PC-9 (cell line): ENCODE data around the gene DCTN1. TPM values are rescaled to one million over a fixed set of nuclear protein-coding genes. Genes with fewer than 3 reads are reported as not detected.
A peak's percentile ranks its signal among the peaks of the same experiment; 100 is the strongest.
"Not testable (repeated sequence)": the region's sequence is repeated elsewhere in the genome, so short reads cannot be mapped to it uniquely, and the experiment has no call there.

Experiments
- BruUV-seq: library from RNA; stranded (reverse); fragments of 400-500 nt; replicated peaks from 2 replicates; lab custom pipeline; 2021; lab: Mats Ljungman, UMichigan
- CTCF ChIA-PET: fragments of 300-600 bp; sonication (Branson Sonifier 250); formaldehyde crosslinking; loops from one replicate; lab custom pipeline; 2022; ENCODE audit warnings: antibody characterized with exemption; lab: Charles Lee
- POLR2A ChIA-PET: fragments of 300-600 bp; sonication (Branson Sonifier 250); formaldehyde crosslinking; loops from one replicate; lab custom pipeline; 2022; ENCODE audit warnings: antibody characterized with exemption; ENCODE audit not compliant: unreplicated experiment; lab: Charles Lee
- DNase-seq, 2 experiments: peaks; one replicate each; pipeline versions ENCODE4 v3.0.0 to v3.0.0-alpha.2; 2015 to 2022; ENCODE audit warnings: mixed read lengths in 1 of 2
- H2AFZ ChIP-seq: fragments of 200-600 bp; sonication (generic); 2 replicates; pipeline ENCODE4 v1.8.1; 2017; ENCODE audit warnings: antibody characterized with exemption
- H3F3A ChIP-seq: fragments of 200-600 bp; sonication (generic); 2 replicates; pipeline ENCODE4 v1.8.1; 2017; ENCODE audit warnings: antibody characterized with exemption, mild to moderate bottlenecking, low read depth; ENCODE audit not compliant: insufficient read depth
- H3K27ac ChIP-seq: fragments of 200-600 bp; sonication (generic); 2 replicates; pipeline ENCODE4 v1.6.1; 2016; ENCODE audit warnings: mixed run types
- H3K27me3 ChIP-seq: fragments of 200-600 bp; sonication (generic); 2 replicates; pipeline ENCODE4 v1.6.1; 2016; ENCODE audit warnings: low read depth, mixed run types; ENCODE audit not compliant: insufficient read depth
- H3K36me3 ChIP-seq: fragments of 200-600 bp; sonication (generic); 2 replicates; pipeline ENCODE4 v1.6.1; 2016; ENCODE audit warnings: low read depth, mixed run types
- H3K4me1 ChIP-seq: fragments of 200-600 bp; sonication (generic); replicated peaks from 2 replicates; pipeline ENCODE4 v1.6.1; 2016; ENCODE audit warnings: mixed run types; ENCODE audit not compliant: insufficient read depth
- H3K4me2 ChIP-seq: fragments of 200-600 bp; sonication (generic); 2 replicates; pipeline ENCODE4 v1.6.1; 2017; ENCODE audit warnings: mixed run types
- H3K4me3 ChIP-seq: fragments of 200-600 bp; sonication (generic); 2 replicates; pipeline ENCODE4 v1.6.1; 2016; ENCODE audit warnings: mixed run types
- H3K79me2 ChIP-seq: fragments of 200-600 bp; sonication (generic); 2 replicates; pipeline ENCODE4 v1.6.1; 2017; ENCODE audit warnings: low read depth, mixed run types
- H3K9me2 ChIP-seq: fragments of 200-600 bp; sonication (generic); 2 replicates; pipeline ENCODE4 v1.8.1; 2017; ENCODE audit warnings: mild to moderate bottlenecking; ENCODE audit not compliant: insufficient read depth
- H3K9me3 ChIP-seq: fragments of 200-600 bp; sonication (generic); 2 replicates; pipeline ENCODE4 v1.8.1; 2016; ENCODE audit warnings: low read depth; ENCODE audit not compliant: insufficient read depth
- H4K20me1 ChIP-seq: fragments of 200-600 bp; sonication (generic); 2 replicates; pipeline ENCODE4 v1.8.1; 2017; ENCODE audit not compliant: insufficient read depth
- EZH2 ChIP-seq: fragments of 200-600 bp; sonication (generic); IDR thresholded peaks from 2 replicates; pipeline ENCODE4 v1.8.0; 2017; ENCODE audit warnings: antibody characterized with exemption, low read depth
- intact Hi-C: fragments of 100-400 bp; cut with micrococcal nuclease; formaldehyde crosslinking; loops from one replicate; pipeline ENCODE4 v1.10.0; 2022; ENCODE audit not compliant: unreplicated experiment
- total RNA-seq: library from RNA; stranded (reverse); gene quantifications from 2 replicates; pipeline ENCODE4 v1.2.3, GENCODE V29; 2021
- TF ChIP-seq, protein P1 (sequence below): fragments of 200-600 bp; sonication (generic); conservative IDR thresholded peaks from 2 replicates; pipeline ENCODE4 v1.6.1; 2017; ENCODE audit warnings: mixed run types, antibody characterized with exemption, mild to moderate bottlenecking, moderate library complexity

DCTN1 gene
- total RNA-seq, 1 experiment from 2014 or later: 130 TPM

GRCh38 chr2:74345272-74345943 is 34.7 kb downstream of the DCTN1 start:
- H3K4me1 ChIP-seq: no peaks in the 10 kb centered on the region
- H3K4me2 ChIP-seq: no peak overlapping the region
- BruUV-seq: no TSS peak
- H3K9me2 ChIP-seq: no peaks in the 10 kb centered on the region
- no peak overlapping the region for H2AFZ ChIP-seq
- no peaks in the 10 kb centered on the region for H3K79me2 ChIP-seq
- H3K36me3 ChIP-seq: no peaks in the 10 kb centered on the region
- ChIA-PET POLR2A (no interaction called here), CTCF (no interaction called here)
- H3K4me3 ChIP-seq: no peak overlapping the region
- no peaks in the 10 kb centered on the region for H4K20me1 ChIP-seq
- TF ChIP-seq EZH2: no peak
- TF ChIP-seq, protein P1, sequence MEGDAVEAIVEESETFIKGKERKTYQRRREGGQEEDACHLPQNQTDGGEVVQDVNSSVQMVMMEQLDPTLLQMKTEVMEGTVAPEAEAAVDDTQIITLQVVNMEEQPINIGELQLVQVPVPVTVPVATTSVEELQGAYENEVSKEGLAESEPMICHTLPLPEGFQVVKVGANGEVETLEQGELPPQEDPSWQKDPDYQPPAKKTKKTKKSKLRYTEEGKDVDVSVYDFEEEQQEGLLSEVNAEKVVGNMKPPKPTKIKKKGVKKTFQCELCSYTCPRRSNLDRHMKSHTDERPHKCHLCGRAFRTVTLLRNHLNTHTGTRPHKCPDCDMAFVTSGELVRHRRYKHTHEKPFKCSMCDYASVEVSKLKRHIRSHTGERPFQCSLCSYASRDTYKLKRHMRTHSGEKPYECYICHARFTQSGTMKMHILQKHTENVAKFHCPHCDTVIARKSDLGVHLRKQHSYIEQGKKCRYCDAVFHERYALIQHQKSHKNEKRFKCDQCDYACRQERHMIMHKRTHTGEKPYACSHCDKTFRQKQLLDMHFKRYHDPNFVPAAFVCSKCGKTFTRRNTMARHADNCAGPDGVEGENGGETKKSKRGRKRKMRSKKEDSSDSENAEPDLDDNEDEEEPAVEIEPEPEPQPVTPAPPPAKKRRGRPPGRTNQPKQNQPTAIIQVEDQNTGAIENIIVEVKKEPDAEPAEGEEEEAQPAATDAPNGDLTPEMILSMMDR: no peak
- no peaks in the 10 kb centered on the region for H3K9me3 ChIP-seq
- no peaks in the 10 kb centered on the region for H3F3A ChIP-seq
- no peak for DNase-seq
- H3K27ac ChIP-seq: no peak overlapping the region
- H3K27me3 ChIP-seq: peaks cover 36% of the 10 kb centered on the region; the same call in 1 of the 2 replicates
- intact Hi-C loops: no loop called here

GRCh38 chr2:74343316-74343715 is 36.8 kb downstream of the DCTN1 start, which contains the start of gene SLC4A5:
TSS of gene SLC4A5 (minus strand) at chr2:74343416. CDS start at chr2:74315023, 28,393 bp downstream.
- Histone ChIP-seq H3K27ac (no peak within 1 kb of the TSS), H3K4me1 (no peaks in the 10 kb centered on the region), H3K36me3 (no peaks in the 10 kb centered on the region), H3K4me2 (no peak within 1 kb of the TSS), H2AFZ (no peak within 1 kb of the TSS), H3F3A (no peaks in the 10 kb centered on the region), H3K79me2 (no peaks in the 10 kb centered on the region), H3K4me3 (no peak within 1 kb of the TSS), H3K9me3 (no peaks in the 10 kb centered on the region), H4K20me1 (no peaks in the 10 kb centered on the region), H3K9me2 (no peaks in the 10 kb centered on the region), H3K27me3 (peaks cover 41% of the 10 kb centered on the region; the same call in 1 of the 2 replicates)
- no peak for TF ChIP-seq EZH2
- TF ChIP-seq, protein P1: no peak
- ChIA-PET CTCF (no interaction called here), POLR2A (no interaction called here)
- intact Hi-C loops: no loop called here
- BruUV-seq: no TSS peak
- DNase-seq: no peak

GRCh38 chr2:74336227-74336626 is 43.9 kb downstream of the DCTN1 start:
- H4K20me1 ChIP-seq, H3F3A ChIP-seq, POLR2A ChIA-PET, H3K9me2 ChIP-seq, H3K4me2 ChIP-seq, H3K27me3 ChIP-seq, intact Hi-C loops, H3K9me3 ChIP-seq, H3K4me1 ChIP-seq, H3K27ac ChIP-seq, H3K79me2 ChIP-seq, H2AFZ ChIP-seq, H3K4me3 ChIP-seq, H3K36me3 ChIP-seq, BruUV-seq: not testable (repeated sequence)
- CTCF ChIA-PET: interaction anchor here (0.7 kb wide), 1 partner anchor 17 kb away, joined by 3 read pairs; no protein-coding TSS in a partner anchor
- peak in 1 of 2 experiments; percentile 3 for DNase-seq
